Stimulated activated effector memory CD8-positive, alpha-beta T cell treated with anti-CD3 and anti-CD28 coated beads, Interleukin-12 subunit alpha, Interleukin-12 subunit beta, amount 100 ng/mL, for 72 hours (primary cell): ENCODE measurements around the gene SLC6A4.
"Not testable (repeated sequence)": the region's sequence is repeated elsewhere in the genome, so short reads cannot be mapped to it uniquely, and the experiment has no call there.

Experiments used
- ATAC-seq: fragments of 150-1000 bp; cut with Tn5 transposase; 2 replicates; pipeline ENCODE4 v1.10.0; 2021
- DNase-seq, 2 donors: peaks; one replicate each; pipeline ENCODE4 v3.0.0; 2021 to 2022; ENCODE audit warnings: low spot score in 2 of 2
- H3K27ac Mint-ChIP-seq: one replicate; pipeline ENCODE4 v1.8.0; 2022; ENCODE audit warnings: mild to moderate bottlenecking, mixed read lengths
- H3K36me3 Mint-ChIP-seq: one replicate; pipeline ENCODE4 v1.8.0; 2022; ENCODE audit warnings: mild to moderate bottlenecking, mixed read lengths
- H3K4me1 Mint-ChIP-seq: one replicate; pipeline ENCODE4 v1.8.0; 2022; ENCODE audit warnings: mixed read lengths
- H3K4me3 Mint-ChIP-seq: one replicate; pipeline ENCODE4 v1.8.0; 2022; ENCODE audit warnings: mild to moderate bottlenecking, mixed read lengths
- H3K9me3 Mint-ChIP-seq: one replicate; pipeline ENCODE4 v1.8.0; 2022; ENCODE audit warnings: mixed read lengths

Gene SLC6A4

GRCh38 chr17:30153463-30153862, 82.0 kb downstream of the SLC6A4 start:
- DNase-seq, result no peak
- H3K27ac Mint-ChIP-seq, result peak overlapping the region; percentile 6
- H3K4me1 Mint-ChIP-seq, result peaks cover 24% of the 10 kb centered on the region
- ATAC-seq, result no peak
- no peak overlapping the region for H3K4me3 Mint-ChIP-seq
- peaks cover 74% of the 10 kb centered on the region for H3K36me3 Mint-ChIP-seq
- no peaks in the 10 kb centered on the region for H3K9me3 Mint-ChIP-seq

GRCh38 chr17:30151471-30151870, 84.0 kb downstream of the SLC6A4 start:
- no peak for DNase-seq
- ATAC-seq, result no peak
- no peaks in the 10 kb centered on the region for H3K9me3 Mint-ChIP-seq
- H3K4me3 Mint-ChIP-seq, result no peak overlapping the region
- peaks cover 23% of the 10 kb centered on the region for H3K4me1 Mint-ChIP-seq
- H3K36me3 Mint-ChIP-seq, result peaks cover 55% of the 10 kb centered on the region
- no peak overlapping the region for H3K27ac Mint-ChIP-seq

GRCh38 chr17:30148376-30148775, 87.1 kb downstream of the SLC6A4 start:
- peaks cover 15% of the 10 kb centered on the region for H3K4me1 Mint-ChIP-seq
- ATAC-seq, result no peak
- peak overlapping the region; percentile 19 for H3K27ac Mint-ChIP-seq
- no peak for DNase-seq
- peaks cover 42% of the 10 kb centered on the region for H3K36me3 Mint-ChIP-seq
- H3K9me3 Mint-ChIP-seq, result no peaks in the 10 kb centered on the region
- no peak overlapping the region for H3K4me3 Mint-ChIP-seq

DNA sequence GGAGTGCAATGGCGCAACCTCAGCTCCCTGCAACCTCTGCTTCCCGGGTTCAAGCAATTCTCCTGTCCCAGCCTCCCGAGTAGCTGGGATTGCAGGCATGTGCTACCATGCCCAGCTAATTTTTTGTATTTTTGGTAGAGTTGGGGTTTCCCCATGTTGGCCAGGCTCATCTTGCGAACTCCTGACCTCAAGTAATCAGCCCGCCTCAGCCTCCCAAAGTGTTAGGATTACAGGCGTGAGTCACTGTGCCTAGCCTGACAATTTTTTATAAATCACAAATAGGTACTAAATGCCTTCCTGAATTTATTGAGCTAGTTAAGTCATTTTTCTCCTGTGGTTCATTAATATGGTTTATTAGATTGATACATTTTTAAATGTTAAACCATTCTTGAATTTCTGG, 87.6 kb downstream of the SLC6A4 start:
- Mint-ChIP-seq H3K36me3 (peaks cover 37% of the 10 kb centered on the region), H3K4me1 (peaks cover 12% of the 10 kb centered on the region), H3K27ac (peak overlapping the region; percentile 19)
- ATAC-seq, result peak; percentile 45
- DNase-seq, H3K4me3 Mint-ChIP-seq, H3K9me3 Mint-ChIP-seq: not testable (repeated sequence)
